Neural progenitor cell (in vitro differentiated cells): ENCODE measurements around the gene CRIP1.

ENCODE experiments used
- EZH2 ChIP-seq: fragments of 200-600 bp; sonication (generic); IDR thresholded peaks from 2 replicates; pipeline ENCODE4 v1.6.1; 2017; ENCODE audit warnings: antibody characterized with exemption, mild to moderate bottlenecking, moderate library complexity
- EZH2phosphoT487 ChIP-seq: fragments of 200-600 bp; sonication (generic); IDR thresholded peaks from 2 replicates; pipeline ENCODE4 v1.6.1; 2017; ENCODE audit warnings: antibody characterized with exemption
- TF ChIP-seq, protein P1 (sequence below): fragments of 200-600 bp; sonication (generic); IDR thresholded peaks from 2 replicates; pipeline ENCODE4 v1.5.1; 2017; ENCODE audit warnings: antibody characterized with exemption, mild to moderate bottlenecking

DNA sequence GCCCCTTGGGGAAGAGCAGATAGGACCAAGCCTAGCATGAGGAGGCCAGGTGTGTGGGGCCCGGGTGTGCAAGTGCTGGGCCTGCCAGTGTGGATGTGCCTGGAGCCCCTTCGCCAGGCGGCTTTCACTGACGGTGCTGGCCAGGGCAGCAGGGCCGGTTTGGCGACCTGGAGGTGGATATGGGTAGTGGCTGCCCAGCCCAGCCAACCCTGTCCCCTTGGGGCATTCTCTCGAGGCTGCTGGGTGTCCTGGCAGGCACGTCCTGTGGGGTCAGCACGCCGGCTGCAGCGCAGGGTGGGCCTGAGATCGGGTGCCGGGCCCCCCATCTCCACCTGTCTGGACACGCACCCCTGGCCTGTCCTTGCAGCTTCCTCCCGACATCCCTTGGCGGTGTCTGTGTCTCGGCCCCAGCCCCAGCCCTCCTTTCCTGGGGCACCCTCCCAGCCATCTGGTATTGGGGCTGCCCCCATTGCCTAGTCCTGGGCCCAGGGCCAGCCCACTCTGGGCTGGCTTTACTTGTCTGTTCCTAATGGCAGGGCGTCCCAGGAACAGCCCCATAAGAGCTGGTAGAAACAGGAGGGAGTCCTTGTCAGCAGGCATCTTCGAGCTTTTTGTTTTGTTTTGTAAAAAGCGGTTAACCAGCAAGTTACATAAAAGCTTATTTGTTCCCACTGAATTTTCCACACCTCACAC lies 19.3 kb upstream of the CRIP1 start:
- TF ChIP-seq, protein P1, sequence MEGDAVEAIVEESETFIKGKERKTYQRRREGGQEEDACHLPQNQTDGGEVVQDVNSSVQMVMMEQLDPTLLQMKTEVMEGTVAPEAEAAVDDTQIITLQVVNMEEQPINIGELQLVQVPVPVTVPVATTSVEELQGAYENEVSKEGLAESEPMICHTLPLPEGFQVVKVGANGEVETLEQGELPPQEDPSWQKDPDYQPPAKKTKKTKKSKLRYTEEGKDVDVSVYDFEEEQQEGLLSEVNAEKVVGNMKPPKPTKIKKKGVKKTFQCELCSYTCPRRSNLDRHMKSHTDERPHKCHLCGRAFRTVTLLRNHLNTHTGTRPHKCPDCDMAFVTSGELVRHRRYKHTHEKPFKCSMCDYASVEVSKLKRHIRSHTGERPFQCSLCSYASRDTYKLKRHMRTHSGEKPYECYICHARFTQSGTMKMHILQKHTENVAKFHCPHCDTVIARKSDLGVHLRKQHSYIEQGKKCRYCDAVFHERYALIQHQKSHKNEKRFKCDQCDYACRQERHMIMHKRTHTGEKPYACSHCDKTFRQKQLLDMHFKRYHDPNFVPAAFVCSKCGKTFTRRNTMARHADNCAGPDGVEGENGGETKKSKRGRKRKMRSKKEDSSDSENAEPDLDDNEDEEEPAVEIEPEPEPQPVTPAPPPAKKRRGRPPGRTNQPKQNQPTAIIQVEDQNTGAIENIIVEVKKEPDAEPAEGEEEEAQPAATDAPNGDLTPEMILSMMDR = no peak
- no peak for TF ChIP-seq EZH2
- TF ChIP-seq EZH2phosphoT487 = no peak
